ENCODE results near the gene MAT2A. TPM values are rescaled to one million over a fixed set of nuclear protein-coding genes. Genes with fewer than 3 reads are reported as not detected.

MAT2A gene
- total and polyA plus RNA-seq, 2 donors (not counting 1 experiment from before 2014, with no cell fraction given) = 133 to 177 TPM

- WGBS (ENCODE audit: insufficient coverage) = 5% methylated on average over 47 of the region's 52 CpGs
- peaks cover 31 to 48% of the 10 kb centered on the region in 2 donors for H3K4me1 ChIP-seq (ENCODE audit: control insufficient read depth in 2 of 2, insufficient read depth in 2 of 2, low read length in 2 of 2)
Observed at GRCh38 chr2:85584354-85584856, 45.4 kb downstream of the MAT2A start, which contains the start of gene VAMP5. VAMP5 (plus strand) TSS chr2:85584431; CDS start chr2:85584491, 60 bp downstream.

More at GRCh38 chr2:85584354-85584856, 45.4 kb downstream of the MAT2A start, which contains the start of gene VAMP5:
- Histone ChIP-seq H3K9ac (ENCODE audit: low read length) (peak within 1 kb of the TSS; percentile 68), H2AFZ (ENCODE audit: insufficient read depth, low read depth, low read length, poor library complexity, severe bottlenecking) (peak within 1 kb of the TSS; percentile 80), H3K9me3 (ENCODE audit: control extremely low read depth in 1 of 3, control insufficient read depth in 2 of 3, insufficient read depth in 1 of 3, low read length in 2 of 3) (no peaks in the 10 kb centered on the region), H3K4me3 (ENCODE audit: control extremely low read depth in 1 of 5, extremely low read depth in 1 of 5, insufficient read depth in 1 of 5, low read depth in 2 of 5, low read length in 4 of 5) (peak within 1 kb of the TSS; percentile 34 to 70 (median 61)), H4K20me1 (ENCODE audit: control insufficient read depth, insufficient read depth, low read length, poor library complexity, severe bottlenecking) (peaks cover 7% of the 10 kb centered on the region), H3K79me2 (ENCODE audit: control insufficient read depth, insufficient read depth, low read length) (peaks cover 31% of the 10 kb centered on the region), H3K4me2 (replicated peaks; ENCODE audit: low read depth, low read length, poor library complexity, severe bottlenecking) (peak within 1 kb of the TSS; percentile 89), H3K27me3 (replicated peaks in 1 of 4; ENCODE audit: control extremely low read depth in 1 of 4, control insufficient read depth in 3 of 4, insufficient read depth in 4 of 4, low read length in 3 of 4) (no peaks in the 10 kb centered on the region), H3K36me3 (replicated peaks in 1 of 2; ENCODE audit: control extremely low read depth in 1 of 2, control insufficient read depth in 1 of 2, extremely low read depth in 1 of 2, insufficient read depth in 2 of 2, low read length in 1 of 2) (peaks cover 0 to 23% of the 10 kb centered on the region in 2 experiments), H3K27ac (ENCODE audit: low read length in 2 of 2) (peak within 1 kb of the TSS; percentile 26 to 64)
- H3K9me3 Mint-ChIP-seq (ENCODE audit: insufficient read depth) = no peaks in the 10 kb centered on the region
- CTCF ChIA-PET = interaction anchor here (2.5 kb wide), 1 partner anchor 11 kb away, joined by 11 read pairs; the partner anchor contains the start of gene RNF181
- peak; percentile 54 for DNase-seq
- H3K4me3 Mint-ChIP-seq = peak within 1 kb of the TSS; percentile 90
- peaks cover 52% of the 10 kb centered on the region for H3K4me1 Mint-ChIP-seq
- POLR2A ChIA-PET = interaction anchor here (1.9 kb wide), 1 partner anchor 11 kb away, joined by 8 read pairs; the partner anchor contains the start of gene RNF181
- no peaks in the 10 kb centered on the region for H3K27me3 Mint-ChIP-seq
- intact Hi-C loops (cut with micrococcal nuclease) = loop anchor here (1.0 kb wide), 1 partner anchor 46 kb away; no protein-coding TSS in a partner anchor
- TF ChIP-seq, protein P1, sequence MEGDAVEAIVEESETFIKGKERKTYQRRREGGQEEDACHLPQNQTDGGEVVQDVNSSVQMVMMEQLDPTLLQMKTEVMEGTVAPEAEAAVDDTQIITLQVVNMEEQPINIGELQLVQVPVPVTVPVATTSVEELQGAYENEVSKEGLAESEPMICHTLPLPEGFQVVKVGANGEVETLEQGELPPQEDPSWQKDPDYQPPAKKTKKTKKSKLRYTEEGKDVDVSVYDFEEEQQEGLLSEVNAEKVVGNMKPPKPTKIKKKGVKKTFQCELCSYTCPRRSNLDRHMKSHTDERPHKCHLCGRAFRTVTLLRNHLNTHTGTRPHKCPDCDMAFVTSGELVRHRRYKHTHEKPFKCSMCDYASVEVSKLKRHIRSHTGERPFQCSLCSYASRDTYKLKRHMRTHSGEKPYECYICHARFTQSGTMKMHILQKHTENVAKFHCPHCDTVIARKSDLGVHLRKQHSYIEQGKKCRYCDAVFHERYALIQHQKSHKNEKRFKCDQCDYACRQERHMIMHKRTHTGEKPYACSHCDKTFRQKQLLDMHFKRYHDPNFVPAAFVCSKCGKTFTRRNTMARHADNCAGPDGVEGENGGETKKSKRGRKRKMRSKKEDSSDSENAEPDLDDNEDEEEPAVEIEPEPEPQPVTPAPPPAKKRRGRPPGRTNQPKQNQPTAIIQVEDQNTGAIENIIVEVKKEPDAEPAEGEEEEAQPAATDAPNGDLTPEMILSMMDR (IDR thresholded peaks at IDR 0.05) = no peak
- no peak for TF ChIP-seq EZH2 (IDR thresholded peaks at IDR 0.05; ENCODE audit: borderline replicate concordance, insufficient read depth, low read depth, low read length, poor library complexity, severe bottlenecking)
- peak; percentile 70 for ATAC-seq (ENCODE audit: low read depth)
- H3K27ac Mint-ChIP-seq = peak within 1 kb of the TSS; percentile 90

Data from B cell (primary cell).